GM23338 (cell line): Measurements from ENCODE around the gene S100A13. TPM values are rescaled to one million over a fixed set of nuclear protein-coding genes. Genes with fewer than 3 reads are reported as not detected.

ENCODE experiments used
- ATAC-seq: fragments of 200-7000 bp; cut with Tn5 transposase; 3 replicates; pipeline ENCODE4 v1.9.1; 2020
- DNase-seq: peaks from one replicate; pipeline ENCODE4 v3.0.0-alpha.2; 2015; ENCODE audit warnings: low spot score
- H2AFZ ChIP-seq: fragments of 200-600 bp; sonication (generic); 2 replicates; pipeline ENCODE4 v1.8.0; 2016; ENCODE audit warnings: antibody characterized with exemption, mild to moderate bottlenecking, moderate library complexity
- H3F3A ChIP-seq: fragments of 200-600 bp; sonication (generic); replicated peaks from 2 replicates; pipeline ENCODE4 v1.8.0; 2017; ENCODE audit warnings: antibody characterized with exemption, mixed run types, low read depth
- H3K27ac ChIP-seq: fragments of 200-600 bp; sonication (generic); 2 replicates; pipeline ENCODE4 v1.6.1; 2016; ENCODE audit warnings: low read depth
- H3K27me3 ChIP-seq: fragments of 200-600 bp; sonication (generic); 2 replicates; pipeline ENCODE4 v1.8.0; 2016; ENCODE audit warnings: mild to moderate bottlenecking, mixed run types, moderate library complexity; ENCODE audit not compliant: insufficient read depth
- H3K36me3 ChIP-seq: fragments of 200-600 bp; sonication (generic); 2 replicates; pipeline ENCODE4 v1.8.0; 2016; ENCODE audit warnings: mild to moderate bottlenecking; ENCODE audit not compliant: insufficient read depth
- H3K4me1 ChIP-seq: fragments of 200-600 bp; sonication (generic); 2 replicates; pipeline ENCODE4 v1.8.0; 2016; ENCODE audit warnings: mild to moderate bottlenecking, moderate library complexity; ENCODE audit not compliant: insufficient read depth
- H3K4me2 ChIP-seq: fragments of 200-600 bp; sonication (generic); 2 replicates; pipeline ENCODE4 v1.7.1; 2017; ENCODE audit warnings: mixed run types
- H3K4me3 ChIP-seq: fragments of 200-600 bp; sonication (generic); 2 replicates; pipeline ENCODE4 v1.6.1; 2016; ENCODE audit warnings: mixed run types
- H3K79me2 ChIP-seq: fragments of 200-600 bp; sonication (generic); replicated peaks from 2 replicates; pipeline ENCODE4 v1.8.0; 2017; ENCODE audit warnings: mild to moderate bottlenecking; ENCODE audit not compliant: insufficient read depth
- H3K9me2 ChIP-seq: fragments of 200-600 bp; sonication (generic); 2 replicates; pipeline ENCODE4 v1.8.0; 2017; ENCODE audit not compliant: insufficient read depth
- H4K20me1 ChIP-seq: fragments of 200-600 bp; sonication (generic); replicated peaks from 2 replicates; pipeline ENCODE4 v1.8.0; 2017; ENCODE audit warnings: mild to moderate bottlenecking; ENCODE audit not compliant: insufficient read depth
- H3K27ac Mint-ChIP-seq: 2 replicates; pipeline ENCODE4 v1.8.0; 2020; ENCODE audit warnings: inconsistent platforms, mild to moderate bottlenecking, moderate library complexity, mixed read lengths
- H3K27me3 Mint-ChIP-seq: 3 replicates; pipeline ENCODE4 v1.8.0; 2022; ENCODE audit warnings: low read depth, mild to moderate bottlenecking, moderate library complexity, mixed read lengths, inconsistent platforms; ENCODE audit not compliant: insufficient read depth, poor library complexity
- H3K36me3 Mint-ChIP-seq: 3 replicates; pipeline ENCODE4 v1.8.0; 2021; ENCODE audit warnings: low read depth, mild to moderate bottlenecking, inconsistent platforms, moderate library complexity, mixed read lengths
- H3K4me1 Mint-ChIP-seq: 3 replicates; pipeline ENCODE4 v1.8.0; 2020; ENCODE audit warnings: mild to moderate bottlenecking, inconsistent platforms, mixed read lengths
- H3K4me3 Mint-ChIP-seq: 3 replicates; pipeline ENCODE4 v1.8.0; 2021; ENCODE audit warnings: moderate library complexity, mild to moderate bottlenecking, inconsistent platforms, mixed read lengths
- H3K9me3 Mint-ChIP-seq: 3 replicates; pipeline ENCODE4 v1.8.0; 2020; ENCODE audit warnings: moderate library complexity, mild to moderate bottlenecking, inconsistent platforms, mixed read lengths
- CREB1 ChIP-seq: fragments of 250-450 bp; sonication (Bioruptor Pico); IDR thresholded peaks from 2 replicates; pipeline ENCODE4 v1.5.0; 2020; ENCODE audit warnings: low read depth, mild to moderate bottlenecking, moderate library complexity
- EZH2 ChIP-seq: fragments of 200-600 bp; sonication (generic); IDR thresholded peaks from one replicate; pipeline ENCODE4 v1.8.0; 2017; ENCODE audit warnings: antibody characterized with exemption, mild to moderate bottlenecking, low read depth; ENCODE audit not compliant: unreplicated experiment
- EZH2phosphoT487 ChIP-seq: fragments of 200-600 bp; sonication (generic); IDR thresholded peaks from one replicate; pipeline ENCODE4 v1.8.1; 2018; ENCODE audit warnings: antibody characterized with exemption; ENCODE audit not compliant: unreplicated experiment
- JUNB ChIP-seq: IDR thresholded peaks from one replicate; pipeline ENCODE4 v1.6.1; 2016; ENCODE audit warnings: antibody characterized with exemption; ENCODE audit not compliant: unreplicated experiment
- NANOG ChIP-seq: IDR thresholded peaks from 2 replicates; pipeline ENCODE4 v1.6.1; 2016; ENCODE audit warnings: antibody characterized with exemption, borderline replicate concordance
- POLR2AphosphoS5 ChIP-seq: IDR thresholded peaks from 2 replicates; pipeline ENCODE4 v1.6.1; 2016; ENCODE audit warnings: antibody characterized with exemption, low read depth
- STAT1 ChIP-seq: IDR thresholded peaks from one replicate; pipeline ENCODE4 v1.6.1; 2016; ENCODE audit warnings: antibody characterized with exemption; ENCODE audit not compliant: unreplicated experiment
- ZNF114 ChIP-seq: fragments of 250-450 bp; sonication (Bioruptor Pico); IDR thresholded peaks from 2 replicates; pipeline ENCODE4 v1.5.0; 2020; ENCODE audit warnings: mild to moderate bottlenecking, moderate library complexity
- ZNF331 ChIP-seq: fragments of 250-450 bp; sonication (Bioruptor Pico); IDR thresholded peaks from 2 replicates; pipeline ENCODE4 v1.5.0; 2020; ENCODE audit warnings: low read depth, mild to moderate bottlenecking, moderate library complexity
- polyA plus RNA-seq: library from polyadenylated mRNA; unstranded; fragments of >200 nt; fragmentation: Nextera tagmentation; extraction: Ambion mirVana; gene quantifications from 2 replicates; pipeline ENCODE4 v1.2.1, GENCODE V29; 2016
- total RNA-seq: library from RNA; depleted of rRNA; stranded (reverse); fragments of >200 nt; shearing (Covaris generic); gene quantifications from 2 replicates; pipeline ENCODE4 v1.2.3, GENCODE V29; 2014
- TF ChIP-seq, protein P1 (sequence below), 2 experiments: fragments of 200-600 bp in 1 of 2; sonication (generic) in 1 of 2; conservative IDR thresholded peaks; 2 replicates each; pipeline versions ENCODE4 v1.5.1 to v1.6.1; 2016 to 2017; ENCODE audit warnings: antibody characterized with exemption in 2 of 2, low read depth in 2 of 2, mild to moderate bottlenecking in 2 of 2, moderate library complexity in 1 of 2
- TF ChIP-seq, protein P2 (sequence below): IDR thresholded peaks from one replicate; pipeline ENCODE4 v1.6.1; 2018; ENCODE audit warnings: antibody characterized with exemption; ENCODE audit not compliant: unreplicated experiment
- TF ChIP-seq, protein P3 (sequence below): IDR thresholded peaks from 2 replicates; pipeline ENCODE4 v1.6.1; 2016; ENCODE audit warnings: antibody characterized with exemption
- TF ChIP-seq, protein P4 (sequence below): fragments of 250-450 bp; sonication (Bioruptor Pico); IDR thresholded peaks from 2 replicates; pipeline ENCODE4 v1.5.0; 2020; ENCODE audit warnings: mild to moderate bottlenecking, moderate library complexity

Gene S100A13
- total and polyA plus RNA-seq, 2 experiments from 2014 or later = 32.7 to 165 TPM

DNA sequence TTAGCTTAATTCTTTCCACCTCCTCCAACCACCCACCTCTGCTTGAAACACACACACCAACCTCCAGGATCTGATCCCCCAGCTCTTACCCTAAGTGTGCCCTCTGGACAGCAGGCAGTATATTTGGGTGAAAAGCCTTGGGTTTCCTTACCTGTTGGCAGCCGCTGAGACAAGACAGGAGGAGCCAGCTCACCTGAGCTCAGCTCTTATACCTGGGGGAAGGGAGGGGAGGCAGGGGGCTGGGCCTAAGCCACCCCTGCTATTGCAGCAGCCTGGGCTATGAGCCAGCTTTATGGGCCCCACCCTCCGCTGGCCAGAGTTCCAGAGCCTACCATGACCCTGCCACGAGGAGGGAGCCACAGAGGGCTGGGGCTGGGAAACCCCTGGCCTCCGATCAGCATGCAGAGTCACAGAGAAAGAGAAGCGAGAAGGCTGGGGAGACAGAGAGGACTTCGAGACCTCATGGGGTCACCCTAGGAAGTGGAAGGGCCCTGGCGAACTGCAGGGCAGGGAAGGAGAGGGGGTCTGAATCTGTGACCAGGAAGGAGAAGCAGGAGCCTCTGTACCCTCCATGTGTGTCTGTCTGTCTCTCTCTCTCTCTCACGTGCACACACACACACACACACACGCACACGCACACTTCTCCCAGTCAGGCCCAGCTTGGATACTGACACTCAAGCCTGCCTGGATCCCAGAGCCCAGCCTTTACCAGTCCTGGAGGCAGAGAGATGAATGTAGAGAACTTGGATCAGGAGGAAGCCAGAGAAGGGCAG is 11.0 kb downstream of the S100A13 start, which contains the start of gene S100A14:
TSS of gene S100A14 (minus strand) at position 182 of the 773 bp plus-strand sequence. CDS start 467 bp downstream, outside the sequence.
- Mint-ChIP-seq H3K36me3 (peaks cover 11% of the 10 kb centered on the region), H3K27ac (no peak within 1 kb of the TSS; the same call in 1 of the 2 replicates), H3K9me3 (no peaks in the 10 kb centered on the region), H3K27me3 (peaks cover 14% of the 10 kb centered on the region), H3K4me3 (no peak within 1 kb of the TSS), H3K4me1 (peaks cover 35% of the 10 kb centered on the region)
- Histone ChIP-seq H3F3A (no peaks in the 10 kb centered on the region), H3K79me2 (no peaks in the 10 kb centered on the region), H3K36me3 (no peaks in the 10 kb centered on the region), H3K4me3 (no peak within 1 kb of the TSS), H3K9me2 (no peaks in the 10 kb centered on the region), H3K4me1 (peaks cover 10% of the 10 kb centered on the region; the same call in 1 of the 2 replicates), H3K27ac (no peak within 1 kb of the TSS), H2AFZ (peak within 1 kb of the TSS; percentile 74; the same call in 1 of the 2 replicates), H4K20me1 (no peaks in the 10 kb centered on the region), H3K27me3 (no peaks in the 10 kb centered on the region), H3K4me2 (no peak within 1 kb of the TSS)
- ATAC-seq (peak; percentile 12), DNase-seq (no peak)
- TF ChIP-seq EZH2 (no peak), JUNB (no peak), ZNF114 (CRISPR knock-in tag) (no peak), NANOG (no peak), ZNF331 (CRISPR knock-in tag) (no peak), POLR2AphosphoS5 (no peak), STAT1 (no peak), EZH2phosphoT487 (no peak), CREB1 (CRISPR knock-in tag) (no peak)
- TF ChIP-seq, protein P1, sequence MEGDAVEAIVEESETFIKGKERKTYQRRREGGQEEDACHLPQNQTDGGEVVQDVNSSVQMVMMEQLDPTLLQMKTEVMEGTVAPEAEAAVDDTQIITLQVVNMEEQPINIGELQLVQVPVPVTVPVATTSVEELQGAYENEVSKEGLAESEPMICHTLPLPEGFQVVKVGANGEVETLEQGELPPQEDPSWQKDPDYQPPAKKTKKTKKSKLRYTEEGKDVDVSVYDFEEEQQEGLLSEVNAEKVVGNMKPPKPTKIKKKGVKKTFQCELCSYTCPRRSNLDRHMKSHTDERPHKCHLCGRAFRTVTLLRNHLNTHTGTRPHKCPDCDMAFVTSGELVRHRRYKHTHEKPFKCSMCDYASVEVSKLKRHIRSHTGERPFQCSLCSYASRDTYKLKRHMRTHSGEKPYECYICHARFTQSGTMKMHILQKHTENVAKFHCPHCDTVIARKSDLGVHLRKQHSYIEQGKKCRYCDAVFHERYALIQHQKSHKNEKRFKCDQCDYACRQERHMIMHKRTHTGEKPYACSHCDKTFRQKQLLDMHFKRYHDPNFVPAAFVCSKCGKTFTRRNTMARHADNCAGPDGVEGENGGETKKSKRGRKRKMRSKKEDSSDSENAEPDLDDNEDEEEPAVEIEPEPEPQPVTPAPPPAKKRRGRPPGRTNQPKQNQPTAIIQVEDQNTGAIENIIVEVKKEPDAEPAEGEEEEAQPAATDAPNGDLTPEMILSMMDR (conservative IDR thresholded peaks at IDR 0.05; ENCODE audit: low read depth in 2 of 2) = no peak
- TF ChIP-seq, protein P2, sequence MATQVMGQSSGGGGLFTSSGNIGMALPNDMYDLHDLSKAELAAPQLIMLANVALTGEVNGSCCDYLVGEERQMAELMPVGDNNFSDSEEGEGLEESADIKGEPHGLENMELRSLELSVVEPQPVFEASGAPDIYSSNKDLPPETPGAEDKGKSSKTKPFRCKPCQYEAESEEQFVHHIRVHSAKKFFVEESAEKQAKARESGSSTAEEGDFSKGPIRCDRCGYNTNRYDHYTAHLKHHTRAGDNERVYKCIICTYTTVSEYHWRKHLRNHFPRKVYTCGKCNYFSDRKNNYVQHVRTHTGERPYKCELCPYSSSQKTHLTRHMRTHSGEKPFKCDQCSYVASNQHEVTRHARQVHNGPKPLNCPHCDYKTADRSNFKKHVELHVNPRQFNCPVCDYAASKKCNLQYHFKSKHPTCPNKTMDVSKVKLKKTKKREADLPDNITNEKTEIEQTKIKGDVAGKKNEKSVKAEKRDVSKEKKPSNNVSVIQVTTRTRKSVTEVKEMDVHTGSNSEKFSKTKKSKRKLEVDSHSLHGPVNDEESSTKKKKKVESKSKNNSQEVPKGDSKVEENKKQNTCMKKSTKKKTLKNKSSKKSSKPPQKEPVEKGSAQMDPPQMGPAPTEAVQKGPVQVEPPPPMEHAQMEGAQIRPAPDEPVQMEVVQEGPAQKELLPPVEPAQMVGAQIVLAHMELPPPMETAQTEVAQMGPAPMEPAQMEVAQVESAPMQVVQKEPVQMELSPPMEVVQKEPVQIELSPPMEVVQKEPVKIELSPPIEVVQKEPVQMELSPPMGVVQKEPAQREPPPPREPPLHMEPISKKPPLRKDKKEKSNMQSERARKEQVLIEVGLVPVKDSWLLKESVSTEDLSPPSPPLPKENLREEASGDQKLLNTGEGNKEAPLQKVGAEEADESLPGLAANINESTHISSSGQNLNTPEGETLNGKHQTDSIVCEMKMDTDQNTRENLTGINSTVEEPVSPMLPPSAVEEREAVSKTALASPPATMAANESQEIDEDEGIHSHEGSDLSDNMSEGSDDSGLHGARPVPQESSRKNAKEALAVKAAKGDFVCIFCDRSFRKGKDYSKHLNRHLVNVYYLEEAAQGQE = no peak
- TF ChIP-seq, protein P3, sequence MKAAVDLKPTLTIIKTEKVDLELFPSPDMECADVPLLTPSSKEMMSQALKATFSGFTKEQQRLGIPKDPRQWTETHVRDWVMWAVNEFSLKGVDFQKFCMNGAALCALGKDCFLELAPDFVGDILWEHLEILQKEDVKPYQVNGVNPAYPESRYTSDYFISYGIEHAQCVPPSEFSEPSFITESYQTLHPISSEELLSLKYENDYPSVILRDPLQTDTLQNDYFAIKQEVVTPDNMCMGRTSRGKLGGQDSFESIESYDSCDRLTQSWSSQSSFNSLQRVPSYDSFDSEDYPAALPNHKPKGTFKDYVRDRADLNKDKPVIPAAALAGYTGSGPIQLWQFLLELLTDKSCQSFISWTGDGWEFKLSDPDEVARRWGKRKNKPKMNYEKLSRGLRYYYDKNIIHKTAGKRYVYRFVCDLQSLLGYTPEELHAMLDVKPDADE = no peak
- TF ChIP-seq, protein P4, sequence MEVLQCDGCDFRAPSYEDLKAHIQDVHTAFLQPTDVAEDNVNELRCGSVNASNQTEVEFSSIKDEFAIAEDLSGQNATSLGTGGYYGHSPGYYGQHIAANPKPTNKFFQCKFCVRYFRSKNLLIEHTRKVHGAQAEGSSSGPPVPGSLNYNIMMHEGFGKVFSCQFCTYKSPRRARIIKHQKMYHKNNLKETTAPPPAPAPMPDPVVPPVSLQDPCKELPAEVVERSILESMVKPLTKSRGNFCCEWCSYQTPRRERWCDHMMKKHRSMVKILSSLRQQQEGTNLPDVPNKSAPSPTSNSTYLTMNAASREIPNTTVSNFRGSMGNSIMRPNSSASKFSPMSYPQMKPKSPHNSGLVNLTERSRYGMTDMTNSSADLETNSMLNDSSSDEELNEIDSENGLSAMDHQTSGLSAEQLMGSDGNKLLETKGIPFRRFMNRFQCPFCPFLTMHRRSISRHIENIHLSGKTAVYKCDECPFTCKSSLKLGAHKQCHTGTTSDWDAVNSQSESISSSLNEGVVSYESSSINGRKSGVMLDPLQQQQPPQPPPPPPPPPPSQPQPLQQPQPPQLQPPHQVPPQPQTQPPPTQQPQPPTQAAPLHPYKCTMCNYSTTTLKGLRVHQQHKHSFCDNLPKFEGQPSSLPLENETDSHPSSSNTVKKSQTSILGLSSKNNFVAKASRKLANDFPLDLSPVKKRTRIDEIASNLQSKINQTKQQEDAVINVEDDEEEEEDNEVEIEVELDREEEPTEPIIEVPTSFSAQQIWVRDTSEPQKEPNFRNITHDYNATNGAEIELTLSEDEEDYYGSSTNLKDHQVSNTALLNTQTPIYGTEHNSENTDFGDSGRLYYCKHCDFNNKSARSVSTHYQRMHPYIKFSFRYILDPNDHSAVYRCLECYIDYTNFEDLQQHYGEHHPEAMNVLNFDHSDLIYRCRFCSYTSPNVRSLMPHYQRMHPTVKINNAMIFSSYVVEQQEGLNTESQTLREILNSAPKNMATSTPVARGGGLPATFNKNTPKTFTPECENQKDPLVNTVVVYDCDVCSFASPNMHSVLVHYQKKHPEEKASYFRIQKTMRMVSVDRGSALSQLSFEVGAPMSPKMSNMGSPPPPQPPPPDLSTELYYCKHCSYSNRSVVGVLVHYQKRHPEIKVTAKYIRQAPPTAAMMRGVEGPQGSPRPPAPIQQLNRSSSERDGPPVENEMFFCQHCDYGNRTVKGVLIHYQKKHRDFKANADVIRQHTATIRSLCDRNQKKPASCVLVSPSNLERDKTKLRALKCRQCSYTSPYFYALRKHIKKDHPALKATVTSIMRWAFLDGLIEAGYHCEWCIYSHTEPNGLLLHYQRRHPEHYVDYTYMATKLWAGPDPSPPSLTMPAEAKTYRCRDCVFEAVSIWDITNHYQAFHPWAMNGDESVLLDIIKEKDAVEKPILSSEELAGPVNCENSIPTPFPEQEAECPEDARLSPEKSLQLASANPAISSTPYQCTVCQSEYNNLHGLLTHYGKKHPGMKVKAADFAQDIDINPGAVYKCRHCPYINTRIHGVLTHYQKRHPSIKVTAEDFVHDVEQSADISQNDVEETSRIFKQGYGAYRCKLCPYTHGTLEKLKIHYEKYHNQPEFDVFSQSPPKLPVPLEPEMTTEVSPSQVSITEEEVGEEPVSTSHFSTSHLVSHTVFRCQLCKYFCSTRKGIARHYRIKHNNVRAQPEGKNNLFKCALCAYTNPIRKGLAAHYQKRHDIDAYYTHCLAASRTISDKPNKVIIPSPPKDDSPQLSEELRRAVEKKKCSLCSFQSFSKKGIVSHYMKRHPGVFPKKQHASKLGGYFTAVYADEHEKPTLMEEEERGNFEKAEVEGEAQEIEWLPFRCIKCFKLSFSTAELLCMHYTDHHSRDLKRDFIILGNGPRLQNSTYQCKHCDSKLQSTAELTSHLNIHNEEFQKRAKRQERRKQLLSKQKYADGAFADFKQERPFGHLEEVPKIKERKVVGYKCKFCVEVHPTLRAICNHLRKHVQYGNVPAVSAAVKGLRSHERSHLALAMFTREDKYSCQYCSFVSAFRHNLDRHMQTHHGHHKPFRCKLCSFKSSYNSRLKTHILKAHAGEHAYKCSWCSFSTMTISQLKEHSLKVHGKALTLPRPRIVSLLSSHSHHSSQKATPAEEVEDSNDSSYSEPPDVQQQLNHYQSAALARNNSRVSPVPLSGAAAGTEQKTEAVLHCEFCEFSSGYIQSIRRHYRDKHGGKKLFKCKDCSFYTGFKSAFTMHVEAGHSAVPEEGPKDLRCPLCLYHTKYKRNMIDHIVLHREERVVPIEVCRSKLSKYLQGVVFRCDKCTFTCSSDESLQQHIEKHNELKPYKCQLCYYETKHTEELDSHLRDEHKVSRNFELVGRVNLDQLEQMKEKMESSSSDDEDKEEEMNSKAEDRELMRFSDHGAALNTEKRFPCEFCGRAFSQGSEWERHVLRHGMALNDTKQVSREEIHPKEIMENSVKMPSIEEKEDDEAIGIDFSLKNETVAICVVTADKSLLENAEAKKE = no peak
